Keratinocyte (primary cell): ENCODE measurements around the gene S100Z.

Experiments used
- EZH2 ChIP-seq: IDR thresholded peaks from one replicate; pipeline ENCODE4 v1.6.1; 2012; ENCODE audit warnings: inconsistent platforms, mild to moderate bottlenecking, low read length, moderate library complexity
- TF ChIP-seq, protein P1 (sequence below), 3 experiments: IDR thresholded peaks in 1 of 3; conservative IDR thresholded peaks in 1 of 3; optimal IDR thresholded peaks in 1 of 3; 2 replicates in 2 of 3; 3 replicates in 1 of 3; pipeline versions ENCODE3 to v1.5.1; 2011; ENCODE audit warnings: low read length in 3 of 3, mild to moderate bottlenecking in 3 of 3, moderate library complexity in 2 of 3, control low read depth in 1 of 3, inconsistent platforms in 1 of 3; ENCODE audit not compliant: insufficient read depth in 2 of 3; ENCODE audit errors: extremely low read depth in 1 of 3

GRCh38 chr5:76801159-76801802, 48.5 kb upstream of the S100Z start:
- TF ChIP-seq, protein P1, sequence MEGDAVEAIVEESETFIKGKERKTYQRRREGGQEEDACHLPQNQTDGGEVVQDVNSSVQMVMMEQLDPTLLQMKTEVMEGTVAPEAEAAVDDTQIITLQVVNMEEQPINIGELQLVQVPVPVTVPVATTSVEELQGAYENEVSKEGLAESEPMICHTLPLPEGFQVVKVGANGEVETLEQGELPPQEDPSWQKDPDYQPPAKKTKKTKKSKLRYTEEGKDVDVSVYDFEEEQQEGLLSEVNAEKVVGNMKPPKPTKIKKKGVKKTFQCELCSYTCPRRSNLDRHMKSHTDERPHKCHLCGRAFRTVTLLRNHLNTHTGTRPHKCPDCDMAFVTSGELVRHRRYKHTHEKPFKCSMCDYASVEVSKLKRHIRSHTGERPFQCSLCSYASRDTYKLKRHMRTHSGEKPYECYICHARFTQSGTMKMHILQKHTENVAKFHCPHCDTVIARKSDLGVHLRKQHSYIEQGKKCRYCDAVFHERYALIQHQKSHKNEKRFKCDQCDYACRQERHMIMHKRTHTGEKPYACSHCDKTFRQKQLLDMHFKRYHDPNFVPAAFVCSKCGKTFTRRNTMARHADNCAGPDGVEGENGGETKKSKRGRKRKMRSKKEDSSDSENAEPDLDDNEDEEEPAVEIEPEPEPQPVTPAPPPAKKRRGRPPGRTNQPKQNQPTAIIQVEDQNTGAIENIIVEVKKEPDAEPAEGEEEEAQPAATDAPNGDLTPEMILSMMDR (optimal IDR thresholded peaks at IDR 0.05 in 1 of 3, IDR thresholded peaks at IDR 0.05 in 1 of 3, conservative IDR thresholded peaks at IDR 0.05 in 1 of 3; ENCODE audit: extremely low read depth in 1 of 3, insufficient read depth in 2 of 3, low read length in 3 of 3): no peak
- no peak for TF ChIP-seq EZH2
